Measurements from ENCODE around the gene SUFU. TPM values are rescaled to one million over a fixed set of nuclear protein-coding genes. Genes with fewer than 3 reads are reported as not detected.

The SUFU gene
- total RNA-seq, 1 experiment from 2014 or later, result 13.1 TPM

DNA sequence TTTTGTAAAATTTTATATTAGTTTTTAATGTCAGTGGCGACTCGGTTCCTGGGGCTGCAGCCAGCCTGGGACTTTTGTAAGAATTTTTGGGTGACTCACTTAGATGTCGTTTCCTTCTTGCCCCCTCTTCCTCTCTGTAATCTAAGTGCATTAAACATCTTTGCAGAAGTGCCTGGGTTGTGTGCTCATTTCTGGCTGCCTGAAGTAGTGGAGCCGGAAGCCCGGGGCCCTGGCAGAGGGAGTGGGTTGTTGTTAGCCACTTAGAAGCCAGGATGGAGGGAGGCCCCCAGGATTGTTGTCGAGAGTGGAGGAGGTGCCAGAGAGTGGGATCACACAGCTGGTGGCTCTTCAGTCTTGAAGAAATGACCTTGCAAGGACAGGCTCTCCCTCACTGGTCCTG is 129.5 kb downstream of the SUFU start:
- ATAC-seq (no peak), DNase-seq (ENCODE audit: low spot score) (no peak)
- Mint-ChIP-seq H3K27me3 (ENCODE audit: low read depth) (no peaks in the 10 kb centered on the region; the same call in 1 of the 2 replicates), H3K27ac (no peak overlapping the region), H3K9me3 (peaks cover 3% of the 10 kb centered on the region; the same call in 1 of the 2 replicates), H3K4me3 (no peak overlapping the region), H3K36me3 (no peaks in the 10 kb centered on the region), H3K4me1 (peaks cover 58% of the 10 kb centered on the region)
- TF ChIP-seq, protein P1, sequence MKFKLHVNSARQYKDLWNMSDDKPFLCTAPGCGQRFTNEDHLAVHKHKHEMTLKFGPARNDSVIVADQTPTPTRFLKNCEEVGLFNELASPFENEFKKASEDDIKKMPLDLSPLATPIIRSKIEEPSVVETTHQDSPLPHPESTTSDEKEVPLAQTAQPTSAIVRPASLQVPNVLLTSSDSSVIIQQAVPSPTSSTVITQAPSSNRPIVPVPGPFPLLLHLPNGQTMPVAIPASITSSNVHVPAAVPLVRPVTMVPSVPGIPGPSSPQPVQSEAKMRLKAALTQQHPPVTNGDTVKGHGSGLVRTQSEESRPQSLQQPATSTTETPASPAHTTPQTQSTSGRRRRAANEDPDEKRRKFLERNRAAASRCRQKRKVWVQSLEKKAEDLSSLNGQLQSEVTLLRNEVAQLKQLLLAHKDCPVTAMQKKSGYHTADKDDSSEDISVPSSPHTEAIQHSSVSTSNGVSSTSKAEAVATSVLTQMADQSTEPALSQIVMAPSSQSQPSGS (CRISPR knock-in tag; IDR thresholded peaks at IDR 0.05; ENCODE audit: borderline replicate concordance, low read depth), result no peak
- ChIA-PET POLR2A (no interaction called here), CTCF (interaction anchor here (0.9 to 1.3 kb wide), 4 partner anchors 11 to 37 kb away, joined by 3 to 4 read pairs (median 3); partner anchors contain the start of gene TRIM8)

DNA sequence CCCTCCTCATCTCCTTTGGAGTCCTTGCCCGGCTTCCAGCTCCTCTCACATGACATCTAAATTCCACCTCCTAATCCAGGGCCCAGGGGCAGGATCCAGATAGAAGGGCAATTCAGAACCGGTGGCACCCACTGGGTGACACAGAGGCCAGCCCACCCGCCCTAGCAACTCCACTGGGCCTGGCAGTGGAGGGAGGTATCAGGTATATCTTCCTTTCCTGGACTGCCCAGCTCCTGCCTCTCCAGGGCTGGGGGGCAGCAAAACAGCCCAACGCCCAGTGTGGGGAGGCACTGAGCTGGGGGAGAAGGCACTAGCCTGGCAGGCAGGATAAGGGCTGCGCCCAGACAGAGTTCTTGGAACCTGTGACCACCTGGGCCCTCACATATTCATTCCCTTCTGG is 130.1 kb downstream of the SUFU start:
- Mint-ChIP-seq H3K4me1 (peaks cover 53% of the 10 kb centered on the region), H3K4me3 (no peak overlapping the region), H3K9me3 (peaks cover 3% of the 10 kb centered on the region; the same call in 1 of the 2 replicates), H3K27ac (peak overlapping the region; percentile 49; the same call in 1 of the 2 replicates), H3K36me3 (no peaks in the 10 kb centered on the region), H3K27me3 (ENCODE audit: low read depth) (peaks cover 4% of the 10 kb centered on the region; the same call in 1 of the 2 replicates)
- TF ChIP-seq JUN (CRISPR knock-in tag; IDR thresholded peaks at IDR 0.05), result no peak
- TF ChIP-seq, protein P2, sequence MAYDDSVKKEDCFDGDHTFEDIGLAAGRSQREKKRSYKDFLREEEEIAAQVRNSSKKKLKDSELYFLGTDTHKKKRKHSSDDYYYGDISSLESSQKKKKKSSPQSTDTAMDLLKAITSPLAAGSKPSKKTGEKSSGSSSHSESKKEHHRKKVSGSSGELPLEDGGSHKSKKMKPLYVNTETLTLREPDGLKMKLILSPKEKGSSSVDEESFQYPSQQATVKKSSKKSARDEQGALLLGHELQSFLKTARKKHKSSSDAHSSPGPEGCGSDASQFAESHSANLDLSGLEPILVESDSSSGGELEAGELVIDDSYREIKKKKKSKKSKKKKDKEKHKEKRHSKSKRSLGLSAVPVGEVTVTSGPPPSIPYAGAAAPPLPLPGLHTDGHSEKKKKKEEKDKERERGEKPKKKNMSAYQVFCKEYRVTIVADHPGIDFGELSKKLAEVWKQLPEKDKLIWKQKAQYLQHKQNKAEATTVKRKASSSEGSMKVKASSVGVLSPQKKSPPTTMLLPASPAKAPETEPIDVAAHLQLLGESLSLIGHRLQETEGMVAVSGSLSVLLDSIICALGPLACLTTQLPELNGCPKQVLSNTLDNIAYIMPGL (CRISPR knock-in tag; IDR thresholded peaks at IDR 0.05), result no peak
- no peak for TF ChIP-seq NFATC4 (CRISPR knock-in tag; IDR thresholded peaks at IDR 0.05)
- no peak for TF ChIP-seq NFE2L1 (CRISPR knock-in tag; IDR thresholded peaks at IDR 0.05)
- no peak for TF ChIP-seq JAZF1 (CRISPR knock-in tag; IDR thresholded peaks at IDR 0.05)
- DNase-seq (ENCODE audit: low spot score), result no peak
- CTCF ChIA-PET, result interaction anchor here (0.9 to 1.2 kb wide), 3 partner anchors 11 to 37 kb away, joined by 3 to 4 read pairs (median 3); partner anchors contain the start of gene TRIM8
- no peak for ATAC-seq
- POLR2A ChIA-PET, result no interaction called here

DNA sequence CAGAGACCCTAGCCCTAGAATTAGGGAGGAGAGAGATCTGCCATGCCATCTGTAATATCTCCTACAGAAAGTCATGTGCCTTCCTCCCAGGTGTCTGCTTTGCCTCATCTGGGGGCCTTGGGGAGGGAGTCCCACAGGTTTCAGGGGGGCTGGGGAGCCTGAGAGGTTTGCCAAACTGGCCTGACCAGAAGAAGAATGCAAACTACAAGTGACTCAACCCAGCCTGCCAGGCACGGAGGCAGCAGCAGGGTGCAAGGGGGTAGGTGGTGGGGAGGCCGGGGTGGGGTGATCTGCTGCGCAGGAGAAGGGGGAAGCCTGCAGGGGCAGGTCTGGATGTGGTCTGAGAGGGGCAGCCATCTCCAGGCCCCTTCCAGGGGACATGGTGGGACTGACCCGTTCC is 130.9 kb downstream of the SUFU start:
- Mint-ChIP-seq H3K27ac (no peak overlapping the region), H3K36me3 (no peaks in the 10 kb centered on the region), H3K9me3 (peaks cover 3% of the 10 kb centered on the region; the same call in 1 of the 2 replicates), H3K27me3 (ENCODE audit: low read depth) (peaks cover 4% of the 10 kb centered on the region; the same call in 1 of the 2 replicates), H3K4me1 (peaks cover 44% of the 10 kb centered on the region), H3K4me3 (no peak overlapping the region)
- POLR2A ChIA-PET, result no interaction called here
- DNase-seq (ENCODE audit: low spot score) (no peak), ATAC-seq (no peak)
- CTCF ChIA-PET, result no interaction called here
- TF ChIP-seq TP53 (CRISPR knock-in tag; IDR thresholded peaks at IDR 0.05) (no peak), MYBL2 (CRISPR knock-in tag; IDR thresholded peaks at IDR 0.05) (no peak), ZNF671 (CRISPR knock-in tag; IDR thresholded peaks at IDR 0.05) (no peak), FOXP1 (CRISPR knock-in tag; IDR thresholded peaks at IDR 0.05; ENCODE audit: borderline replicate concordance) (no peak), EMX1 (CRISPR knock-in tag; IDR thresholded peaks at IDR 0.05) (no peak), MXD4 (CRISPR knock-in tag; IDR thresholded peaks at IDR 0.05; ENCODE audit: borderline replicate concordance) (no peak), TCF7 (CRISPR knock-in tag; IDR thresholded peaks at IDR 0.05; ENCODE audit: low read depth) (no peak)
- TF ChIP-seq, protein P3, sequence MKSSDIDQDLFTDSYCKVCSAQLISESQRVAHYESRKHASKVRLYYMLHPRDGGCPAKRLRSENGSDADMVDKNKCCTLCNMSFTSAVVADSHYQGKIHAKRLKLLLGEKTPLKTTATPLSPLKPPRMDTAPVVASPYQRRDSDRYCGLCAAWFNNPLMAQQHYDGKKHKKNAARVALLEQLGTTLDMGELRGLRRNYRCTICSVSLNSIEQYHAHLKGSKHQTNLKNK (CRISPR knock-in tag; IDR thresholded peaks at IDR 0.05), result no peak
- TF ChIP-seq, protein P4, sequence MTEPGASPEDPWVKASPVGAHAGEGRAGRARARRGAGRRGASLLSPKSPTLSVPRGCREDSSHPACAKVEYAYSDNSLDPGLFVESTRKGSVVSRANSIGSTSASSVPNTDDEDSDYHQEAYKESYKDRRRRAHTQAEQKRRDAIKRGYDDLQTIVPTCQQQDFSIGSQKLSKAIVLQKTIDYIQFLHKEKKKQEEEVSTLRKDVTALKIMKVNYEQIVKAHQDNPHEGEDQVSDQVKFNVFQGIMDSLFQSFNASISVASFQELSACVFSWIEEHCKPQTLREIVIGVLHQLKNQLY (CRISPR knock-in tag; IDR thresholded peaks at IDR 0.05), result no peak
- TF ChIP-seq, protein P5, sequence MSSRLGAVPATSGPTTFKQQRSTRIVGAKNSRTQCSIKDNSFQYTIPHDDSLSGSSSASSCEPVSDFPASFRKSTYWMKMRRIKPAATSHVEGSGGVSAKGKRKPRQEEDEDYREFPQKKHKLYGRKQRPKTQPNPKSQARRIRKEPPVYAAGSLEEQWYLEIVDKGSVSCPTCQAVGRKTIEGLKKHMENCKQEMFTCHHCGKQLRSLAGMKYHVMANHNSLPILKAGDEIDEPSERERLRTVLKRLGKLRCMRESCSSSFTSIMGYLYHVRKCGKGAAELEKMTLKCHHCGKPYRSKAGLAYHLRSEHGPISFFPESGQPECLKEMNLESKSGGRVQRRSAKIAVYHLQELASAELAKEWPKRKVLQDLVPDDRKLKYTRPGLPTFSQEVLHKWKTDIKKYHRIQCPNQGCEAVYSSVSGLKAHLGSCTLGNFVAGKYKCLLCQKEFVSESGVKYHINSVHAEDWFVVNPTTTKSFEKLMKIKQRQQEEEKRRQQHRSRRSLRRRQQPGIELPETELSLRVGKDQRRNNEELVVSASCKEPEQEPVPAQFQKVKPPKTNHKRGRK (CRISPR knock-in tag; IDR thresholded peaks at IDR 0.05; ENCODE audit: borderline replicate concordance), result no peak
- TF ChIP-seq, protein P6, sequence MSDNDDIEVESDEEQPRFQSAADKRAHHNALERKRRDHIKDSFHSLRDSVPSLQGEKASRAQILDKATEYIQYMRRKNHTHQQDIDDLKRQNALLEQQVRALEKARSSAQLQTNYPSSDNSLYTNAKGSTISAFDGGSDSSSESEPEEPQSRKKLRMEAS (CRISPR knock-in tag; IDR thresholded peaks at IDR 0.05), result no peak
- TF ChIP-seq, protein P7, sequence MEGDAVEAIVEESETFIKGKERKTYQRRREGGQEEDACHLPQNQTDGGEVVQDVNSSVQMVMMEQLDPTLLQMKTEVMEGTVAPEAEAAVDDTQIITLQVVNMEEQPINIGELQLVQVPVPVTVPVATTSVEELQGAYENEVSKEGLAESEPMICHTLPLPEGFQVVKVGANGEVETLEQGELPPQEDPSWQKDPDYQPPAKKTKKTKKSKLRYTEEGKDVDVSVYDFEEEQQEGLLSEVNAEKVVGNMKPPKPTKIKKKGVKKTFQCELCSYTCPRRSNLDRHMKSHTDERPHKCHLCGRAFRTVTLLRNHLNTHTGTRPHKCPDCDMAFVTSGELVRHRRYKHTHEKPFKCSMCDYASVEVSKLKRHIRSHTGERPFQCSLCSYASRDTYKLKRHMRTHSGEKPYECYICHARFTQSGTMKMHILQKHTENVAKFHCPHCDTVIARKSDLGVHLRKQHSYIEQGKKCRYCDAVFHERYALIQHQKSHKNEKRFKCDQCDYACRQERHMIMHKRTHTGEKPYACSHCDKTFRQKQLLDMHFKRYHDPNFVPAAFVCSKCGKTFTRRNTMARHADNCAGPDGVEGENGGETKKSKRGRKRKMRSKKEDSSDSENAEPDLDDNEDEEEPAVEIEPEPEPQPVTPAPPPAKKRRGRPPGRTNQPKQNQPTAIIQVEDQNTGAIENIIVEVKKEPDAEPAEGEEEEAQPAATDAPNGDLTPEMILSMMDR (IDR thresholded peaks at IDR 0.05), result no peak
- TF ChIP-seq, protein P8, sequence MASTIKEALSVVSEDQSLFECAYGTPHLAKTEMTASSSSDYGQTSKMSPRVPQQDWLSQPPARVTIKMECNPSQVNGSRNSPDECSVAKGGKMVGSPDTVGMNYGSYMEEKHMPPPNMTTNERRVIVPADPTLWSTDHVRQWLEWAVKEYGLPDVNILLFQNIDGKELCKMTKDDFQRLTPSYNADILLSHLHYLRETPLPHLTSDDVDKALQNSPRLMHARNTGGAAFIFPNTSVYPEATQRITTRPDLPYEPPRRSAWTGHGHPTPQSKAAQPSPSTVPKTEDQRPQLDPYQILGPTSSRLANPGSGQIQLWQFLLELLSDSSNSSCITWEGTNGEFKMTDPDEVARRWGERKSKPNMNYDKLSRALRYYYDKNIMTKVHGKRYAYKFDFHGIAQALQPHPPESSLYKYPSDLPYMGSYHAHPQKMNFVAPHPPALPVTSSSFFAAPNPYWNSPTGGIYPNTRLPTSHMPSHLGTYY (CRISPR knock-in tag; IDR thresholded peaks at IDR 0.05), result no peak
- TF ChIP-seq, protein P9, sequence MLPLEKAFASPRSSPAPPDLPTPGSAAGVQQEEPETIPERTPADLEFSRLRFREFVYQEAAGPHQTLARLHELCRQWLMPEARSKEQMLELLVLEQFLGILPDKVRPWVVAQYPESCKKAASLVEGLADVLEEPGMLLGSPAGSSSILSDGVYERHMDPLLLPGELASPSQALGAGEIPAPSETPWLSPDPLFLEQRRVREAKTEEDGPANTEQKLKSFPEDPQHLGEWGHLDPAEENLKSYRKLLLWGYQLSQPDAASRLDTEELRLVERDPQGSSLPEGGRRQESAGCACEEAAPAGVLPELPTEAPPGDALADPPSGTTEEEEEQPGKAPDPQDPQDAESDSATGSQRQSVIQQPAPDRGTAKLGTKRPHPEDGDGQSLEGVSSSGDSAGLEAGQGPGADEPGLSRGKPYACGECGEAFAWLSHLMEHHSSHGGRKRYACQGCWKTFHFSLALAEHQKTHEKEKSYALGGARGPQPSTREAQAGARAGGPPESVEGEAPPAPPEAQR (CRISPR knock-in tag; IDR thresholded peaks at IDR 0.05), result no peak
